HG03378 (cell line): ENCODE data around the gene KCTD3.

Experiments used
- ATAC-seq: cut with Tn5 transposase; IDR thresholded peaks from one replicate; pipeline ENCODE4 v1.9.1; 2021; ENCODE audit warnings: mild to moderate bottlenecking, moderate library complexity; ENCODE audit not compliant: unreplicated experiment

KCTD3 gene

GRCh38 chr1:215566556-215567490 is at the start of gene KCTD3:
Gene KCTD3 (plus strand): TSS chr1:215567304. CDS start chr1:215567686, 382 bp downstream.
- ATAC-seq: peak; percentile 49

GRCh38 chr1:215517441-215517891 is 49.6 kb upstream of the KCTD3 start:
- ATAC-seq: no peak

GRCh38 chr1:215518594-215518993 is 48.5 kb upstream of the KCTD3 start:
- ATAC-seq: no peak

- no peak for ATAC-seq
Observed at GRCh38 chr1:215521279-215521678, 45.8 kb upstream of the KCTD3 start.

GRCh38 chr1:215523128-215523861 is 43.8 kb upstream of the KCTD3 start:
- no peak for ATAC-seq

DNA sequence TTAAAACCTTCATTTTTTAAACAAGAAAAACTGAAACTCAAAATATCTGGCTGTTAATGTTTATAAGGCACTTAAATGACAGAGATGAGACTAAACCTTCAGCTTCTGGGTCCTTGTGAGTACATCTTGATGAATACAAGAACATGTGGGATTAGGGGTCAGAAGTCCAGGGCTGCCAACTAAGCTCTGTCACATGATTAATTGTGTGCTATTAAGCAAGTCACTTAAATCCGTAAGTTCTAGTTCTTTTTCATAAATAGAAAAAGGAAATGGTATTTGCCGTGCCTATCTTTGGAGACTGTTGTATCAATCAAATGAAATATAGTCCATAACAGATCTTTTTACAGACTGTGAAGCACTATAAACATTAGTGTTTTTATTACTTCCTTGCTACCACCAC is 43.2 kb upstream of the KCTD3 start:
- ATAC-seq: no peak

DNA sequence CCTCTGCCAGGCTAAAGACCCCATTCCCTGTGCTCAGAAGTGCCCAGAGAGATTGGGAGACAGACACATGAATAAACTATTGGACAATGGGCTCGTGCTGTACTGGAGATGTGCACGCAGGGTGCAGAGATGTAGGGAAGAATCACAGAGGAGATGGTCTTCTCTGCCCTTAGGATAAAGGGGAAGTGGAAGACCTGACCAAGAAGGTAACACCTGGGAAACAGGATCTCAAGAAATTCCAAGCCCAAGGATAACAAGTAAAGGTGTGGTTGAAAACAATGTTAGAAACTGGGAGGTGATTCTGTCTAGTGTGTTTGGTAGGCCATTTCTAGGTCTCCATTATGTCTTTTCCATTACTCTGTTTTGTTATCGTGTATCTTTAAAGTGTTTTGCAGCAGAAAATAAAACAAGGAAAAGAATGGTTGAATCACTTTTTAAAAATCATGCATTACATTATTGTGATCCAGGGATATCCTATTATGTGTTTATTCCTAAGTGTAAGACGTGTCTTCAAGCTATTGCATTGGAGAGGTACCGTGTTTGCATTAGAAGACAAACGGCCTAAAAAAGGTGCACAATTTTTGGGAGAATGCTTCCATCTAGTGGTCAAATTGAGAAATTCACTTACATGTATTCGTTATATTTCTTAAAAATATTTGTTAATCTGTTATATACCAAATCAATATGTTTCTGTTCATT is 40.8 kb upstream of the KCTD3 start:
- peak; percentile 58 for ATAC-seq

DNA sequence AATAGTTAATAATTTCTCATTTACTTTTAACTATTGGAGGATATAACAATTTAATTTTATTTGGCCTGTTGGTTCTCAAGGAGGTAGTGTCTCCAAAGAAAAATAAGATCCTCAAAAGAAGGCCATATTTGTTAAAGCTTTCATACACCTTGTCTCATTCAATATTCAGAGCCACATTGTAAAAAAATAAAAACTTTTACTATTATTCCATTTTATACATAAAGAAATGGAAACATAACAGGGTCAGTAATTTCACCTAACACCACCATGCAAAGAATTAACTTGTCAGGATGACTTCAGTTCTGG is 40.3 kb upstream of the KCTD3 start:
- no peak for ATAC-seq

- ATAC-seq: no peak
Observed at GRCh38 chr1:215529111-215529510, 38.0 kb upstream of the KCTD3 start.

GRCh38 chr1:215529571-215529970 is 37.5 kb upstream of the KCTD3 start:
- no peak for ATAC-seq

GRCh38 chr1:215530401-215530984 is 36.6 kb upstream of the KCTD3 start:
- no peak for ATAC-seq

DNA sequence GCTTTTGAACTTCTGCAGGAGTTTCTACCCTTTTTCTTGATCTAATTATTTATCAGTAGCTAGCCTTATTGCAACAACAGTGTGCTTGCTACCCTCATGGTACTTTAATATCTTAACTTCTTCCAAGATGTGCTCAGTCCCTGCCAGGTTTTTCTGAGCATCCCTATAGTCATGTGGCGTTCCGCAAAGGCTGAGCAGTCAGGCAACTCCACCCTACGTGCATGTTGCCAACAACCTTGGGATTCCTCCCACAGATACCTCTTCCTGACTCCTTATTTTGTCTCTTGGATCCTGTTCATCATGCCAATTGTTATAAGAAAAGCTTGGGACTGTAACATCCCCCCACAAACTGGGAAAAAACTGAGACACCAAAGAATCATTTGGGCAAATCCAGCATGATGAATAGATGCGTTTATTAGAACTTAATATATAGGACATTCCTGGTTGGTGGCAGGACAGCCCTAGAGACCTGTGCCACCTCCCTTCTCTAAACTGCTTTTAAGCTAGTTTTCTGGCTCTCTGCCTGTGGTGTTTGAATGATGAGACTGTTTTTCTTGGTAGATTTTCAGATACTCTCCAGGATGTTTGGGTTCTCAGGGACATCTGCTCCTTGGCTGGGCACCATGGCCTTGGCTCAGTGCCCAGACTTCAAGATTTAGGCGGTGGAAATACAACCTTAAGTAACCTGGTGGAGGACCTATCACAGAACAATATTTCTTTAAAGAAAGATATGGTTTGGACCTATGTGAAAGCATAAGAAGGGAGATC is 27.1 kb upstream of the KCTD3 start:
- ATAC-seq: no peak

- ATAC-seq: no peak
Observed at GRCh38 chr1:215542301-215542700, 24.8 kb upstream of the KCTD3 start.

GRCh38 chr1:215543191-215543606 is 23.9 kb upstream of the KCTD3 start:
- peak; percentile 95 for ATAC-seq

DNA sequence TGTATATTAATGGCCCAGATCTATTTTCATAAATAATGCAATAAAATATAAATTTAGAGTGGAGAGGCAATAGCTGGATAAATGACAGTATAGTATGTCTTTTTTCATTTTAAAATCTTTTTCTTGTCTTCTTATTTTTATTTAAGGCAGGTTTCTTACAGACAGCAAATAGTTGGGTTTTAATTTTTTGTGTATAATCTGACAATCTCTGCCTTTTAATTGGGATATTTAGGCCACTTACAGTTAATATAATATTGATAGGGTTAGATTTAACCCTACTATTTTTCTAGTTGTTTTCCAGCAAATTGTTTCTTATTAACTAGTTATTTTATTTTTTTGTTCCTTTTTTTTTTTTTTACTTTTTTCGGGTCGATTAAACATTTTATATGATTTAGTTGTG is 23.3 kb upstream of the KCTD3 start:
- ATAC-seq: no peak

DNA sequence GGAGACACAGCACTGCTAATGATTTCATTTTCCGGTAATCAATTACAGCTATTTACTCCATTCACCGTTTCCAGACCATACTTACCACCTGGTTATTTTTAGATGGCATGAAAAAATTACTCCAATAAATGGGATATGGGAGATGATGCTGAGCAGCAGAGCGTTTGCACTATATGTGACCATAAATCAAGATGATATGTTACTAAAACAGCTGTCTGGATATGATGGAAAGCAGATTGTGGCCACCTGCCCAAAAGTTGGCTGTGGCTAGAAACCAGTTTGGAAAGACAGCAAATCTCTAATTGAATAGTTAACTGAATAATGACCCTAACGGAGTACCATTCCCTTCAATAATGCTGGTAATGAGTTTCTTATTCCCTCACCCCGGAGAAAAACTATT is 22.5 kb upstream of the KCTD3 start:
- no peak for ATAC-seq

GRCh38 chr1:215545096-215545495 is 22.0 kb upstream of the KCTD3 start:
- ATAC-seq: no peak

GRCh38 chr1:215547011-215547410 is 20.1 kb upstream of the KCTD3 start:
- no peak for ATAC-seq

GRCh38 chr1:215551806-215552205 is 15.3 kb upstream of the KCTD3 start:
- no peak for ATAC-seq

DNA sequence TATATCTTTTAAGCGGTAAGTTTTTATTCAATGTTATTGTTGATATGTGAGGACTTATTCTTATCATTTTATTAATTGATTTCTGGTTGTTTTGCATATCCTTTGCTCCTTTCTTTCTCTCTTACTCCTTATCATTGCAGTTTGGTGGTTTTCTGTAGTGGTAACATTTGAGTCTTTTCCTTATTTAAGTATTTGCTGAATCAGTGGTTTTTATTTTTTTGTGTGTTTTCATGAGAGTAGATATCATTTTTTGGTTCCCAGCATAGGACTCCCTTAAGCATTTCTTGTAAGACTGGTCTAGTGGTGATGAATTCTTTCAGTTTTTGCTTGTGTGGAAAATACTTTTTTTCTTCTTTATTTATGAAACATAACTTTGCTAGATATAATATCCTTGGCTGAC is 12.2 kb upstream of the KCTD3 start:
- no peak for ATAC-seq
